MM.1S (cell line): ENCODE data around the gene ZSWIM9.

Experiments used
- DNase-seq: peaks from one replicate; pipeline ENCODE4 v3.0.0-alpha.2; 2015
- H2AFZ ChIP-seq: fragments of 300-600 bp; sonication (generic); 2 replicates; pipeline ENCODE4 v1.6.0; 2016; ENCODE audit warnings: antibody characterized with exemption, low read length
- H3F3A ChIP-seq: fragments of 300-600 bp; sonication (generic); 2 replicates; pipeline ENCODE4 v1.6.1; 2016; ENCODE audit warnings: mild to moderate bottlenecking, antibody characterized with exemption, low read length, moderate library complexity, mixed read lengths; ENCODE audit not compliant: insufficient read depth
- H3K27ac ChIP-seq: fragments of 300-600 bp; sonication (generic); 2 replicates; pipeline ENCODE4 v1.5.1; 2016; ENCODE audit warnings: mild to moderate bottlenecking, low read length
- H3K27me3 ChIP-seq: fragments of 300-600 bp; sonication (generic); replicated peaks from 2 replicates; pipeline ENCODE4 v1.6.0; 2016; ENCODE audit warnings: low read length; ENCODE audit not compliant: insufficient read depth
- H3K36me3 ChIP-seq: fragments of 300-600 bp; sonication (generic); replicated peaks from 2 replicates; pipeline ENCODE4 v1.6.1; 2016; ENCODE audit warnings: mild to moderate bottlenecking, low read length, mixed read lengths; ENCODE audit not compliant: insufficient read depth
- H3K4me1 ChIP-seq: fragments of 300-600 bp; sonication (generic); 2 replicates; pipeline ENCODE4 v1.6.1; 2016; ENCODE audit warnings: low read length, mixed read lengths
- H3K4me2 ChIP-seq: fragments of 300-600 bp; sonication (generic); 2 replicates; pipeline ENCODE4 v1.6.0; 2016; ENCODE audit warnings: low read depth, low read length
- H3K4me3 ChIP-seq: fragments of 300-600 bp; sonication (generic); 2 replicates; pipeline ENCODE4 v1.5.1; 2016; ENCODE audit warnings: low read length, mixed read lengths
- H3K79me2 ChIP-seq: fragments of 300-600 bp; sonication (generic); 2 replicates; pipeline ENCODE4 v1.6.1; 2016; ENCODE audit warnings: mixed run types, low read length, mixed read lengths
- H3K9ac ChIP-seq: fragments of 300-600 bp; sonication (generic); 2 replicates; pipeline ENCODE4 v1.6.1; 2016; ENCODE audit warnings: low read length, mixed read lengths
- H3K9me2 ChIP-seq: fragments of 300-600 bp; sonication (generic); replicated peaks from 2 replicates; pipeline ENCODE4 v1.6.1; 2016; ENCODE audit warnings: mild to moderate bottlenecking, low read length, mixed read lengths; ENCODE audit not compliant: insufficient read depth
- H3K9me3 ChIP-seq: fragments of 300-600 bp; sonication (generic); replicated peaks from 2 replicates; pipeline ENCODE4 v1.6.1; 2016; ENCODE audit warnings: mild to moderate bottlenecking, low read length, mixed read lengths; ENCODE audit not compliant: insufficient read depth
- H4K20me1 ChIP-seq: fragments of 300-600 bp; sonication (generic); 2 replicates; pipeline ENCODE4 v1.6.1; 2016; ENCODE audit warnings: mild to moderate bottlenecking, low read length, moderate library complexity, mixed read lengths; ENCODE audit not compliant: insufficient read depth
- EZH2 ChIP-seq: fragments of 300-600 bp; sonication (generic); optimal IDR thresholded peaks from 2 replicates; pipeline ENCODE3; 2017; ENCODE audit warnings: low read depth, mild to moderate bottlenecking, antibody characterized with exemption, low read length, mixed read lengths
- EZH2phosphoT487 ChIP-seq: fragments of 300-600 bp; sonication (generic); IDR thresholded peaks from 2 replicates; pipeline ENCODE4 v1.6.1; 2018; ENCODE audit warnings: antibody characterized with exemption, low read length
- TF ChIP-seq, protein P1 (sequence below): fragments of 300-600 bp; sonication (generic); IDR thresholded peaks from 2 replicates; pipeline ENCODE4 v1.5.1; 2016; ENCODE audit warnings: antibody characterized with exemption, low read length, mixed read lengths

The ZSWIM9 gene

DNA sequence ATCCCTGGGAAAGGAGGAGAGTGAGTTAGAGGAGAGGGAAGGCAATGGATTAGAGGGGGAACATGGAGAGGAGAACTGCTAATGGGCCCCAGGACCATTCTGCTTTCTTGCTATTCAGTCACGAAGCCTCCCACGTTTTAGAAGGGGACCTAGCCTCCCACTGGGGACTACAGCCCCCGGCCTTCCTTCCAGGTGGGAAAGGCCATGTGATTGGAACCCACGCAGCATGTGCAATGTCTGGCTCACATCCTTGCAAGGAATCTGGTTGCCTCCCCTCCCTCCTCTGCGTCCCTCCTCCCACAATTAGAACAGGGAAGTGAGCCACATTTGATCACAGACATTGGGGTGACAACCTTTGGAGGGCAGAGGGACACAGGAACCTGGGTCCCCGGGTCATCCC is 37.4 kb upstream of the ZSWIM9 start:
- Histone ChIP-seq H3K9ac (no peak overlapping the region), H3K4me1 (no peaks in the 10 kb centered on the region), H3K79me2 (no peaks in the 10 kb centered on the region), H3K4me2 (no peak overlapping the region), H2AFZ (no peak overlapping the region), H4K20me1 (no peaks in the 10 kb centered on the region), H3K27ac (no peak overlapping the region), H3K36me3 (no peaks in the 10 kb centered on the region), H3F3A (no peaks in the 10 kb centered on the region), H3K4me3 (no peak overlapping the region), H3K9me3 (no peaks in the 10 kb centered on the region), H3K9me2 (no peaks in the 10 kb centered on the region), H3K27me3 (no peaks in the 10 kb centered on the region)
- DNase-seq, result no peak
- TF ChIP-seq EZH2phosphoT487, result no peak
- TF ChIP-seq EZH2, result no peak
- TF ChIP-seq, protein P1, sequence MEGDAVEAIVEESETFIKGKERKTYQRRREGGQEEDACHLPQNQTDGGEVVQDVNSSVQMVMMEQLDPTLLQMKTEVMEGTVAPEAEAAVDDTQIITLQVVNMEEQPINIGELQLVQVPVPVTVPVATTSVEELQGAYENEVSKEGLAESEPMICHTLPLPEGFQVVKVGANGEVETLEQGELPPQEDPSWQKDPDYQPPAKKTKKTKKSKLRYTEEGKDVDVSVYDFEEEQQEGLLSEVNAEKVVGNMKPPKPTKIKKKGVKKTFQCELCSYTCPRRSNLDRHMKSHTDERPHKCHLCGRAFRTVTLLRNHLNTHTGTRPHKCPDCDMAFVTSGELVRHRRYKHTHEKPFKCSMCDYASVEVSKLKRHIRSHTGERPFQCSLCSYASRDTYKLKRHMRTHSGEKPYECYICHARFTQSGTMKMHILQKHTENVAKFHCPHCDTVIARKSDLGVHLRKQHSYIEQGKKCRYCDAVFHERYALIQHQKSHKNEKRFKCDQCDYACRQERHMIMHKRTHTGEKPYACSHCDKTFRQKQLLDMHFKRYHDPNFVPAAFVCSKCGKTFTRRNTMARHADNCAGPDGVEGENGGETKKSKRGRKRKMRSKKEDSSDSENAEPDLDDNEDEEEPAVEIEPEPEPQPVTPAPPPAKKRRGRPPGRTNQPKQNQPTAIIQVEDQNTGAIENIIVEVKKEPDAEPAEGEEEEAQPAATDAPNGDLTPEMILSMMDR, result no peak

DNA sequence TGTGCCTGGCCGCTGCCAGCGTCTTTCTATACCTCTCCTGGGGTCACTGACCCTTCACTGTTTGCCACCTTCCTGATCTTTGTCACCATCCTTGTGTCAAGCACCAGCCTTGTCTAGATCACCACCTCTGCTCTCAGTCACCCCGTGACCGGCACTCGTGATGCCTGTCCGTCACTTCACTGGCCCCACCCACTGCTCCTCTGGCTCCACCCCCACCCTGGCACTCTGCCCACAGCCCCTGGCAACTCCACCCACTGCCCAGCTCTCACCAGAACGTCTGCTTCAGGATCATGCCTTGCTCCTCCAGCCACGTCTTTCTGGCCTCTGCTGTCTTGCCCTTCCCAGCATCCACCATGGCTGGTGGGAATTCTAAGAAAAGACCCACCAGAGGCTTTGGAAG is 35.1 kb upstream of the ZSWIM9 start:
- Histone ChIP-seq H3K4me2 (no peak overlapping the region), H3K4me3 (no peak overlapping the region), H3F3A (no peaks in the 10 kb centered on the region), H3K9me3 (no peaks in the 10 kb centered on the region), H3K9ac (no peak overlapping the region), H3K9me2 (no peaks in the 10 kb centered on the region), H3K79me2 (no peaks in the 10 kb centered on the region), H4K20me1 (no peaks in the 10 kb centered on the region), H3K36me3 (no peaks in the 10 kb centered on the region), H3K4me1 (no peaks in the 10 kb centered on the region), H3K27me3 (no peaks in the 10 kb centered on the region), H2AFZ (no peak overlapping the region), H3K27ac (no peak overlapping the region)
- DNase-seq, result no peak
- TF ChIP-seq EZH2phosphoT487, result no peak
- no peak for TF ChIP-seq EZH2
- TF ChIP-seq, protein P1, result no peak

DNA sequence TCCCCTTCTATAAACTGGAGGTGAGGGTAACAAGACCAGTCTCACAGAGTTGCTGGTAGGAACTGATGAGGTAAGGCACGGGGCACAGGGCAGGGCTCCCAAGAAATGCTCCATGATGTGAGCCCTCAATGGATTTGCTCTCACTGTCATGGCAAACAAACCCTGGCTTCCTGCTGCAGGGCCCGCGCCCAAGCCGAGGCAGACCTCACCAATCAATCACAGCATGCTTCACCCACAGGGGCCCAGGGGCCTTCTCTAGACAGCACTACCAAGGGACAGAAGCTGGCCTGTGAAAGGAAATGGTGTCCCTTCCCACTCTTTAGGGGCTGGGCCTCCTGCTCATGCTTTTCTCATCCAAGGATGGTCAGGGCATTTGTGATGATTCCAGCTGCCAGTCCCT is 33.9 kb upstream of the ZSWIM9 start:
- H3F3A ChIP-seq, result no peaks in the 10 kb centered on the region
- no peaks in the 10 kb centered on the region for H3K4me1 ChIP-seq
- H3K27me3 ChIP-seq, result no peaks in the 10 kb centered on the region
- TF ChIP-seq EZH2phosphoT487, result no peak
- no peak for TF ChIP-seq EZH2
- TF ChIP-seq, protein P1, result no peak
- no peaks in the 10 kb centered on the region for H3K79me2 ChIP-seq
- no peak overlapping the region for H3K9ac ChIP-seq
- H3K27ac ChIP-seq, result no peak overlapping the region
- no peaks in the 10 kb centered on the region for H3K36me3 ChIP-seq
- H4K20me1 ChIP-seq, result no peaks in the 10 kb centered on the region
- H3K9me3 ChIP-seq, result no peaks in the 10 kb centered on the region
- H2AFZ ChIP-seq, result no peak overlapping the region
- H3K4me2 ChIP-seq, result no peak overlapping the region
- no peak overlapping the region for H3K4me3 ChIP-seq
- no peaks in the 10 kb centered on the region for H3K9me2 ChIP-seq
- no peak for DNase-seq

DNA sequence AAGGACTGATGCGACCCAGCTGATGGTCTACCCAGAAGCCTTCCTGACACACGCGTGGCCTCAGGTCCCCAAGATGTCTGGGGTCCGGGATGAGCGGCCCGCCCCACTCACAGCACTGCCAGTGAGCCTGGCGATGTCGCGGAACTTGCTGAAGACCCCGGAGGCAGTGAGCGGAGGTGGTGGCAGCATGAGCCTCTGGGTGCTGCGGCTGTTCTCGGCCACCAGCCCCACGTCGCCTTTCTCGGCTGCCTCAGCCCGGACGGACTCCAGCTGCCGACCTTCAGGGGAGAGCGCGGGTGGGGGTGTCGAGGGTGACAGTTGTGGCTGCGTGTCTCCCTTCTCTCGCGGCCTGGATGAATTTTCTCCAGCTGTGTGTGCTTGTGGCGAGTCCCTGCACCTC is 33.1 kb upstream of the ZSWIM9 start:
- Histone ChIP-seq H3K4me1 (no peaks in the 10 kb centered on the region), H3K9me2 (no peaks in the 10 kb centered on the region), H3K9me3 (no peaks in the 10 kb centered on the region), H3K79me2 (no peaks in the 10 kb centered on the region), H3F3A (no peaks in the 10 kb centered on the region), H2AFZ (no peak overlapping the region), H3K4me3 (no peak overlapping the region), H3K4me2 (no peak overlapping the region), H3K27me3 (no peaks in the 10 kb centered on the region), H3K27ac (no peak overlapping the region), H3K36me3 (no peaks in the 10 kb centered on the region), H3K9ac (no peak overlapping the region), H4K20me1 (no peaks in the 10 kb centered on the region)
- no peak for DNase-seq
- TF ChIP-seq EZH2phosphoT487 (no peak), EZH2 (no peak)
- TF ChIP-seq, protein P1, result no peak
